Upper lobe of right lung (tissue), 1 donor: Measurements from ENCODE around the gene PPP3CB. TPM values are rescaled to one million over a fixed set of nuclear protein-coding genes. Genes with fewer than 3 reads are reported as not detected.

Source experiments
- ATAC-seq: fragments of 200-7000 bp; cut with Tn5 transposase; one replicate; pipeline ENCODE4 v1.9.1; 2020; ENCODE audit warnings: mild to moderate bottlenecking, moderate library complexity
- DNase-seq: peaks from one replicate; pipeline ENCODE4 v3.0.0-alpha.2; 2020
- H3K27ac ChIP-seq: fragments of 200-600 bp; one replicate; pipeline ENCODE4 v1.8.0; 2022
- H3K27me3 ChIP-seq: fragments of 200-600 bp; one replicate; pipeline ENCODE4 v1.8.0; 2022; ENCODE audit warnings: mild to moderate bottlenecking
- H3K36me3 ChIP-seq: fragments of 200-600 bp; one replicate; pipeline ENCODE4 v1.8.0; 2022
- H3K4me1 ChIP-seq: fragments of 200-600 bp; one replicate; pipeline ENCODE4 v1.8.0; 2022
- H3K4me3 ChIP-seq: fragments of 200-600 bp; one replicate; pipeline ENCODE4 v1.8.0; 2022; ENCODE audit warnings: mild to moderate bottlenecking
- H3K9me3 ChIP-seq: fragments of 200-600 bp; one replicate; pipeline ENCODE4 v1.8.0; 2022
- intact Hi-C: fragments of 100-400 bp; cut with DNase I; formaldehyde crosslinking; loops from one replicate; pipeline ENCODE4 v1.11.0; 2022
- total RNA-seq: library from RNA; stranded (reverse); fragmentation: NEBNext Ultra II Directional; extraction: Animal tissue kit (Norgen Biotek cat#: 25700); gene quantifications from one replicate; pipeline ENCODE4 v1.2.1, GENCODE V29; 2021
- TF ChIP-seq, protein P1 (sequence below): fragments of 200-600 bp; IDR thresholded peaks from one replicate; pipeline ENCODE4 v1.8.0; 2022; ENCODE audit warnings: antibody characterized with exemption
- donor health status: DM: no; HTN: yes; CAD: no; lungs with severe emphysema.

The PPP3CB gene
- total RNA-seq, 1 donor from 2014 or later, result 38.0 TPM

DNA sequence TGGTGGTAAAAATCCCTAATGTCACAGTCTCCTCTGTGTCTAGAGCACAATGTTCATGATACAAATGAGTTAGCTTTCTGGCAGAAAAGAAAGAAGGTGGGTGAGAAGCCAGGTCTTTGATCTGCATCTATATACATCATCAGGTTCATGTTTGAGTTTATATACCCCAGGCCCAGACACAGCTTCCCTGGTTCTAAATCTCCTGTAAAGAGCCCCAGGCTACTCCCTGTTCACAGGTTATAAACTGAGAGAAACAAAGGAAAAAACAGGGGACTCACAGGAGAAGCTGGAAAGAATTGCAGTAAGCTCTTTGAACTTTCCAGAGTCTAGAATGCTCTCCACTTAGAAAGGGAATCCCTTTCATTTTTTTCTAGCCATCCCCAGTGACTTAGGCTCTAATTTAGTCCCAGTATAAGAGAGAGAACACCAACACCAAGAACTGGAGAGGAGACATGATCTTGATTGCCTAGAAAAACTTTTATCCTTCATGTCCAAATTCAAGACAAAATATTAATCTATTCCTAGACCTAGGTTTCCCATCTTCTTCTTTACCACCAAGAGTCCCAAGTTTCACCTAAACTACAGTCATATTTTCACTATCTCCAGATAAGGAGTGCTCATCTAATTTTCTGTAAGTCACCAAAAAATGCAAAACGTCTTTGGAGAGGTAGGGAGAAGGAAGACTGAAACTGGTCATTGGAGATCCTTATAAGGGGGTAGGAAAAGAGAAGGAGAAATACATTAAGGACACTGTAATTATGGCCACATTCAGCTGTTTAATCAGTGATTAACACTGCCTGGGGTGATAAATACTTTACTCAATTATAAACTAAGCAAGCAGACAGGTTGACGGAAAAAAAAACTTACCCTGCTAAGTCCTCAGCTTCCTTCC lies 62.9 kb downstream of the PPP3CB start:
- intact Hi-C loops, result no loop called here
- H3K36me3 ChIP-seq, result peaks cover 18% of the 10 kb centered on the region
- no peak overlapping the region for H3K4me3 ChIP-seq
- H3K27me3 ChIP-seq, result no peaks in the 10 kb centered on the region
- H3K4me1 ChIP-seq, result no peaks in the 10 kb centered on the region
- ATAC-seq, result no peak
- H3K9me3 ChIP-seq, result no peaks in the 10 kb centered on the region
- no peak overlapping the region for H3K27ac ChIP-seq
- DNase-seq, result no peak
- TF ChIP-seq, protein P1, sequence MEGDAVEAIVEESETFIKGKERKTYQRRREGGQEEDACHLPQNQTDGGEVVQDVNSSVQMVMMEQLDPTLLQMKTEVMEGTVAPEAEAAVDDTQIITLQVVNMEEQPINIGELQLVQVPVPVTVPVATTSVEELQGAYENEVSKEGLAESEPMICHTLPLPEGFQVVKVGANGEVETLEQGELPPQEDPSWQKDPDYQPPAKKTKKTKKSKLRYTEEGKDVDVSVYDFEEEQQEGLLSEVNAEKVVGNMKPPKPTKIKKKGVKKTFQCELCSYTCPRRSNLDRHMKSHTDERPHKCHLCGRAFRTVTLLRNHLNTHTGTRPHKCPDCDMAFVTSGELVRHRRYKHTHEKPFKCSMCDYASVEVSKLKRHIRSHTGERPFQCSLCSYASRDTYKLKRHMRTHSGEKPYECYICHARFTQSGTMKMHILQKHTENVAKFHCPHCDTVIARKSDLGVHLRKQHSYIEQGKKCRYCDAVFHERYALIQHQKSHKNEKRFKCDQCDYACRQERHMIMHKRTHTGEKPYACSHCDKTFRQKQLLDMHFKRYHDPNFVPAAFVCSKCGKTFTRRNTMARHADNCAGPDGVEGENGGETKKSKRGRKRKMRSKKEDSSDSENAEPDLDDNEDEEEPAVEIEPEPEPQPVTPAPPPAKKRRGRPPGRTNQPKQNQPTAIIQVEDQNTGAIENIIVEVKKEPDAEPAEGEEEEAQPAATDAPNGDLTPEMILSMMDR, result no peak

DNA sequence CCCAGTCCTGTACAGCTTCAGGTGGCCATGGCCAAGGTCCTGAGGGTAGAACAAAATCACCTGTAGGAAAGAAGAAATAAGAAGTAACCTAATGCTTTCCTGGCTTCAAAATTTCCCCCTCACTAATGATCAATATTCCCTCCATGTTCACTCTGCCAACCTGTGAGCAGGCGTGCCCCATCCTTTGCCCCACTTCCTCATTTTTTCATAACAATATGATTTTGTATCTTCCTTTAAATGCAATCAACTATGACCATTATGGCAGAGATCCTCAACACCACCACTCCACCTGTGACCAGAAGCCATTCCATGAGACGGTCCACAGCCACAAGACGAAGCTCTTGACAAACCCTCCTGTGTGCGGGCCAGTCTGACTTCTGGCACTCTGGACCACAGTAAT lies 69.5 kb downstream of the PPP3CB start:
- Histone ChIP-seq H3K27ac (no peak overlapping the region), H3K9me3 (no peaks in the 10 kb centered on the region), H3K4me1 (no peaks in the 10 kb centered on the region), H3K27me3 (no peaks in the 10 kb centered on the region), H3K36me3 (peaks cover 59% of the 10 kb centered on the region), H3K4me3 (no peak overlapping the region)
- ATAC-seq, result no peak
- intact Hi-C loops, result no loop called here
- TF ChIP-seq, protein P1, result no peak
- DNase-seq, result no peak

DNA sequence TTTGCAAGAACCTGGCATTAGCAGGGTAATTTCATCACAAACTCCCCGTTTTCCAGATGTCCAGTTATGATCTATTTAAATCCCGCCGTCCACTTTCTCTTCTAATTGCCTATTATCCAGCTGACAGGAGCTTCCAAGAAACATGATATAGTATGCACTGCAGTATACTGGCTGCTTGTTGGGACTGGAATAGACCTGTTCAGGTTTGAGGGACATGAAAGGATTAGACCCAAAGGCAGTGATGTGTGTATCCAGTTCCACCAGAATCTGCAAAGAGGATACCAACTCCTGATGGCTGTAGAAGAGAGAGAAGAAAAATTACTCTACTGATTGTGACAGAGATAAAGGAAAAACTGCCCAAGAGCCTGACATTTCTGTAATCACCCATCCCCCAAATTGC lies 71.3 kb downstream of the PPP3CB start:
- no peaks in the 10 kb centered on the region for H3K9me3 ChIP-seq
- DNase-seq (no peak), ATAC-seq (no peak)
- no peak overlapping the region for H3K4me3 ChIP-seq
- no peaks in the 10 kb centered on the region for H3K4me1 ChIP-seq
- no peak overlapping the region for H3K27ac ChIP-seq
- peaks cover 59% of the 10 kb centered on the region for H3K36me3 ChIP-seq
- no peaks in the 10 kb centered on the region for H3K27me3 ChIP-seq
- TF ChIP-seq, protein P1, result no peak
- intact Hi-C loops, result no loop called here

DNA sequence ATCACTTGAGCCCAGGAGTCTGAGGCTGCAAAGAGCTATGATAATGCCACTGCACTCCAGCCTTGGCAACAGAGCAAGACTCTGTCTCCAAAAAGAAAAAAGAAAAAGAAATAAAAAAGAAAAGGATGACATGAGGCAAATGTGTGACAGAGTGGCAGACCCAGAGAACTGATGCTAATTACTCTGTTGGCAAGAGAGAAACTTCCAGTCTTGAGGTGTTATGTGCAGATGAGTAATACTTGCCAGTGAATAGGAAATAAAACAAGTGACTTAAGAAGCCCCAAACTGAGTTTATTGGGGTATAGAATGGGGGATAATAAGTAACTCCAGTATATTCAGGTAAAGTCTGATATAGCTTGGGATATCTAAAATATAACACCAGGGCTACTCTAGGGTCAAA lies 72.5 kb downstream of the PPP3CB start:
- Histone ChIP-seq H3K36me3 (peaks cover 59% of the 10 kb centered on the region), H3K4me1 (no peaks in the 10 kb centered on the region), H3K4me3 (no peak overlapping the region), H3K27me3 (no peaks in the 10 kb centered on the region), H3K27ac (no peak overlapping the region), H3K9me3 (no peaks in the 10 kb centered on the region)
- DNase-seq, result no peak
- ATAC-seq, result no peak
- intact Hi-C loops, result no loop called here
- TF ChIP-seq, protein P1, result no peak

DNA sequence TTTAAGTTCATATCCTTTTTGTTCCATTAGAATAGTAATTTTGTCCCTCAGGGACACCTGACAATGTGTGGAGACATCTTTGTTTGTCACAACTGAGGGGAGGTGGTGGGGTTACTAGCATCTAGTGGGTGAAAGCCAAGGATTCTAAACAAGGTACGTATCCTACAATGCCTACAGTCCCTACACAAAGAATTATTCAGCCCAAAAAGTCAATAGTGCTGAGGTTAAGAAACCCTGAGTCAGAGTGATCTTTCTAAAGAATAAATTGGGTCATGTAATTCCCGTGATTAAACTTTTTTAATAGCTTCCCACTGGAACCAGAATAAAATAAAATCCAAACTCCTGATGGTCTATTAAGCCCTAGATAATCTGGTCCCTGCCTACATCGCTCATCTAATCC lies 79.3 kb downstream of the PPP3CB start:
- no peak for DNase-seq
- H3K27me3 ChIP-seq, result no peaks in the 10 kb centered on the region
- H3K27ac ChIP-seq, result no peak overlapping the region
- no peaks in the 10 kb centered on the region for H3K9me3 ChIP-seq
- peaks cover 19% of the 10 kb centered on the region for H3K4me1 ChIP-seq
- no peak for ATAC-seq
- H3K4me3 ChIP-seq, result no peak overlapping the region
- TF ChIP-seq, protein P1, result no peak
- intact Hi-C loops, result no loop called here
- no peaks in the 10 kb centered on the region for H3K36me3 ChIP-seq
